CD1c-positive myeloid dendritic cell (primary cell): ENCODE data around the gene METTL22.

Source experiments
- DNase-seq: peaks from one replicate; pipeline ENCODE4 v3.0.0-alpha.2; 2016; ENCODE audit errors: extremely low spot score

METTL22 gene

DNA sequence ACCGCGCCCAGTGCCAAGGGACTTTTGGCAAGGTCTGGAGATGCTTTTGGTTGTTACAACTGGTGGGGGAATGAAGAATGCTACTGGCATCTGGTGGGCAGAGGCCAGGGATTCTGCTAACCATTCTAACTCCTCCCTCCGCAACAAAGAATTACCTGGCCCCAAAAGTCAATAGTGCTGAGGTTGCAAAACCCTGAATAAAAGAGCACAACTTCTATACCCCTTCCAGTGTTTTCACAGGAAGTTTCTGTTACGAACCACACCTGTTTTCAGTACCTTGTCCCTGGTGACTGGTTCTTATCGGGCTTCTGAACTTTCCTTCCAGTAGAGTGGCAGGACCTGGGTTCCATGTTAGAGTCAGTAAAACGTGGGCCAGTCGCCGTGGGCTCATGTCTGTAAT is 70.2 kb downstream of the METTL22 start:
- DNase-seq: no peak

DNA sequence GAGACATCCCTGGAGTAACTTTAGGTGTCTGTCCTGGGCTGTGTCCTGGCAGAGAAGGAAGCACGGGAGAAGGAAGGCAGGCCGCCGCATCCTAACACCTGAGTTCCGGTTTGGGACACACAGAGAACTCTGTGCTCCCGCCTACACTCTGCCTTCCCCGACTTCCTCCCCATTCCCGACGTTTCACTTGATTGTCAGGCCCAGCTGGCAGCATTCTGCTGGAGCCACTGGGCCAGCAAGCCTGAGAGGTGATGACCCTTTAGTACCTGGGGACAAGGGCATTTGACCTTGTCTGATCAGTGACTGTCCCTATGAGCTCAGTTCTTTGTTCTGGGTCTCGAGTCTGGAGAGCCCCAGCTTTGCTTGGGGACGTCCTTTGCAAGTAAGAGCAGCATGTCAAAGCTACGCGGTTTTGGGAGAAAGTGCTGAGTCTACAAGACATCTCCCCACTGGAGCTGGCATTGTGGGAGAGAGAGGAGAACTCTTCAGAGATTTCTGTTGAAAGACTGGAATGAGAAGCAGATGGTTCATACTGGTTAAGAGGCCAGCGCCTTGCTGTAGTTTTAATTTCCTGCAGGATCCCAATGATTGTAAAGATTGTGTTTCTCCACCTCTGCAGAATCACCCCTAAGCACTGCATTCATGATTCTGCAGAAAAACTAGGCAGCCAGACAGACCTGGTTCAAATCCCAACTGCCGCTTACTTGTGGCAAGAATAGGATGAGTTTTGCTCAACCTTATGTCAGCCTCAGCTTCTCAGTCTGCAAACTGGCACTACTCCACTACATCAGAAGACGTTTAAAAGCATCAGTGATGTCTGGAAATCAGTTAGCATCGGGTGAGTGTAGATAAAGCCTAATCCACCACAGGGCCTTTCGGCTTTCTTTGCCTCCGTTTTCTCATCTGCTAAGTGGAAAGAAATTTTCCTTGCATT is 73.6 kb downstream of the METTL22 start:
- DNase-seq: no peak

DNA sequence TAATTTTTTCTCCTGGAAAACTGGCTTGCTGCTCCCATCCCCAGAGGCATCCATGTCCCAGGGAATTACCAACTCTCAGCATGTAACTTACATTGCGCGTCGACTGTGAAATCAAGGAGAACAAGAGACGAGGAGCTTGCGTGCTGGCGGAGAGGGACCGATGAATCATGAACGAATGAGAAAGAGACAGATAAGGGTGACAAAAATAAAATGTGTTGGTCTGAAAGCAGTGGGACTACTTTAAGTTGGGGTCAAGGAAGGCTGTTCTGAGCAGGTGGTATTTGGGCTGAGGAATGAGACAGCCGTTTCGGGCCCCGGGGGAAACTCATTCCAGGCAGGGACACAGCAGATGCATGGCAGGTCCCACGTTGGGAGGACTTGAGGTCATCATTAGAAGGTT is 75.4 kb downstream of the METTL22 start:
- DNase-seq: no peak

DNA sequence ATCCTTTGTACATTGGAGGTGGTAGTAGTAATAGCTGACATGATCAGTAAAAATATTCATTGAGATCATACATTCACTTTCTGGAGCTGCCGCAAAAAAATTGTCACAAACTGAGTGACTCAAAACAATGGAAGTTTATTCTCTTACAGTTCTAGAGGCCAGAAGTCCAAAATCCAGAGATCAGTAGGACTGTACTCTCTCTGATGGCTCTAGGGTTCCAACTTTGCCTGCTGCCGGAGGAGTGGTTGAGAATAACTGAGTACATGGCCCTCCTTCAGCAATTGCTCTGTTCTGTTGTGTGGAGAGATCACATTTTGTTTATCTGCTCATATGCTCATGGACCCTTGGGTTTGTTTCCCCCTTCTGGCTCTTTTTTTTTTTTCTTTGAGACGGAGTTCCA is 76.5 kb downstream of the METTL22 start:
- no peak for DNase-seq
